HepG2 (cell line): ENCODE results near the gene TNKS1BP1. TPM values are rescaled to one million over a fixed set of nuclear protein-coding genes. Genes with fewer than 3 reads are reported as not detected.

ENCODE experiments used
- CHD4 ChIP-seq: fragments of 200-600 bp; sonication (generic); IDR thresholded peaks from 2 replicates; pipeline ENCODE4 v1.7.0; 2017; ENCODE audit warnings: mild to moderate bottlenecking, low read length, borderline replicate concordance
- ESRRA ChIP-seq: sonication (generic); formaldehyde crosslinking; IDR thresholded peaks from 2 replicates; pipeline ENCODE4 v1.5.1; 2020; ENCODE audit warnings: mild to moderate bottlenecking, low read depth, missing genetic modification reagents
- GFI1 ChIP-seq: sonication (generic); formaldehyde crosslinking; IDR thresholded peaks from 2 replicates; pipeline ENCODE4 v1.5.0; 2020; ENCODE audit warnings: missing genetic modification reagents, mild to moderate bottlenecking, borderline replicate concordance
- MXD4 ChIP-seq: IDR thresholded peaks from 2 replicates; pipeline ENCODE4 v1.6.1; 2016; ENCODE audit warnings: mild to moderate bottlenecking, missing biosample characterization, missing genetic modification reagents
- MXI1 ChIP-seq: IDR thresholded peaks from 3 replicates; pipeline ENCODE4 v1.6.1; 2012; ENCODE audit warnings: low read depth, low read length, inconsistent platforms, borderline replicate concordance
- RBAK ChIP-seq: sonication (generic); formaldehyde crosslinking; IDR thresholded peaks from 2 replicates; pipeline ENCODE4 v1.5.1; 2020; ENCODE audit warnings: mild to moderate bottlenecking, missing genetic modification reagents
- REXO4 ChIP-seq: sonication (generic); formaldehyde crosslinking; IDR thresholded peaks from 2 replicates; pipeline ENCODE4 v1.8.0; 2022; ENCODE audit warnings: missing genetic modification reagents, mild to moderate bottlenecking, borderline replicate concordance
- SIX1 ChIP-seq: sonication (generic); formaldehyde crosslinking; IDR thresholded peaks from 2 replicates; pipeline ENCODE4 v1.4.0; 2020; ENCODE audit warnings: missing genetic modification reagents, borderline replicate concordance
- SOX5 ChIP-seq: IDR thresholded peaks from 2 replicates; pipeline ENCODE4 v1.6.1; 2016; ENCODE audit warnings: borderline replicate concordance
- THYN1 ChIP-seq: sonication (generic); formaldehyde crosslinking; IDR thresholded peaks from 2 replicates; pipeline ENCODE4 v1.8.1; 2023; ENCODE audit warnings: low read depth, mild to moderate bottlenecking, moderate library complexity, missing genetic modification reagents, borderline replicate concordance
- ZBTB1 ChIP-seq: sonication (generic); formaldehyde crosslinking; IDR thresholded peaks from 2 replicates; pipeline ENCODE4 v1.4.0; 2020; ENCODE audit warnings: missing genetic modification reagents, borderline replicate concordance
- ZFP90 ChIP-seq: sonication (generic); formaldehyde crosslinking; IDR thresholded peaks from 2 replicates; pipeline ENCODE4 v1.8.0; 2022; ENCODE audit warnings: missing genetic modification reagents, mild to moderate bottlenecking, inconsistent platforms, borderline replicate concordance
- ZNF264 ChIP-seq: sonication (generic); formaldehyde crosslinking; IDR thresholded peaks from 2 replicates; pipeline ENCODE4 v1.4.0; 2020; ENCODE audit warnings: missing genetic modification reagents
- ZNF350 ChIP-seq: sonication (generic); formaldehyde crosslinking; IDR thresholded peaks from 2 replicates; pipeline ENCODE4 v1.4.0; 2020; ENCODE audit warnings: mild to moderate bottlenecking, low read depth, missing genetic modification reagents, borderline replicate concordance
- polyA plus RNA-seq, 8 experiments: library from polyadenylated mRNA; depleted of rRNA in 3 of 8; stranded (reverse) in 7 of 8; unstranded in 1 of 8; fragments of >200 nt; fragmentation: Illumina TruSeq in 4 of 8; extraction: Trizol in 4 of 8; gene quantifications; 2 replicates each; pipeline versions ENCODE4 v1.2.1 to v1.2.3, GENCODE V29; 2011 to 2016; ENCODE audit warnings: low read depth in 4 of 8, missing spikeins in 1 of 8, mixed read lengths in 1 of 8; ENCODE audit not compliant: insufficient read depth in 1 of 8
- total RNA-seq, 5 experiments: library from RNA; depleted of rRNA; stranded (reverse); fragments of >200 nt; fragmentation: Illumina TruSeq; extraction: Trizol; gene quantifications; 2 replicates each; pipeline ENCODE4 v1.2.3, GENCODE V29; 2016; ENCODE audit warnings: low read depth in 1 of 5
- TF ChIP-seq, protein P1 (sequence below): sonication (generic); formaldehyde crosslinking; IDR thresholded peaks from 2 replicates; pipeline ENCODE4 v1.4.0; 2020; ENCODE audit warnings: low read depth, missing genetic modification reagents
- TF ChIP-seq, protein P2 (sequence below), 2 experiments: sonication (generic) in 1 of 2; formaldehyde crosslinking in 1 of 2; IDR thresholded peaks; 2 replicates each; pipeline versions ENCODE4 v1.4.0 to v1.6.1; 2018 to 2020; ENCODE audit warnings: missing genetic modification reagents in 2 of 2, borderline replicate concordance in 1 of 2, low read depth in 1 of 2, mild to moderate bottlenecking in 1 of 2, missing biosample characterization in 1 of 2
- TF ChIP-seq, protein P3 (sequence below): sonication (generic); formaldehyde crosslinking; IDR thresholded peaks from 2 replicates; pipeline ENCODE4 v1.4.0; 2020; ENCODE audit warnings: missing genetic modification reagents, borderline replicate concordance

The TNKS1BP1 gene
- total and polyA plus RNA-seq, 2 of the 13 experiments (the other 11 are each of a cell fraction or from before 2014, with no cell fraction given) = 13.7 to 15.0 TPM

DNA sequence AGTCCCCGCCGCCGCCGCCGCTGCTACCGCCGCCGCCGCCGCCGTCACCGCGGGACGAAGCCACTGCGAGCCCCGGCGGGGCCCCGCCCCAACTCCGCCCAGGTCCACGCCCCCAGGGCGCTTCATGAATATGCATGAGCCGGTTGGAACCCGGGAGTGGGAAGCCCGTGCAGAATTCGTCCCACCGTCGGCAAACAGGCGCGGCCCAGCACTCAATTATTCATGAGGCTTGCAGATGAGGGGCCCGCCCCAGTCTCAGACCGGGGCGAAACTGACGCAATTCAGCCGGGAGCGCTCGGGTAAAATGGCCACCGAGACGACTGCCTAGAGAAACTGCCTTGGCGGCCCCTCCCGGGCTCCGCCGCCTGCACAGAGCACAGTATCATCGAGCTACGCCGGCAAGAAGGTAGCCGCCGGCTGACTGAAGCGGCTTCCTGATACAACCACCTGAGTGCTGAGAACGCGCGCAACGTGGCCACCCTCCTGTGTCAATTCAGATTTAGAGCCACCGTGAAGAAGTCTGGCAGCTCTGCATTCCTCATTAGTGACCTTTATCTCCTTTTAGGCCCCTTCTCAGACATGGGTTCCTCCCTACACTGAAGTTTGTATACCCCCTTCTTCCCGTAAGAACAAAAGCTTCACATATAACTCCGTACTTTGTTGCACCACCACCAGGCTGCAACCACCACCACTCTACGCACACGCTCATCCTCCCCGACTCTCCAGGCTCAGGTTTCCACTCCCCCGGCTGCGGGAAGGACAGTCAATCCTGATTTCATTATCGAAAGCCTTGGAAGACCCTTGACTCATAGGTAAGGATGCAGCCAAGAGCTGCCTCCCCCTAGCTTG, at the start of gene TNKS1BP1 (continued):
- TF ChIP-seq THYN1 = no peak
- no peak for TF ChIP-seq ESRRA
- peak; percentile 76; the same call in 1 of the 2 replicates for TF ChIP-seq ZNF350
- TF ChIP-seq RBAK (CRISPR knock-in tag) = no peak
- TF ChIP-seq REXO4 (CRISPR knock-in tag) = no peak
- TF ChIP-seq SIX1 (CRISPR knock-in tag) = no peak
- TF ChIP-seq MXI1 = peak; percentile 24; the same call in 1 of the 3 replicates
- TF ChIP-seq ZFP90 (CRISPR knock-in tag) = no peak
- TF ChIP-seq, protein P1, sequence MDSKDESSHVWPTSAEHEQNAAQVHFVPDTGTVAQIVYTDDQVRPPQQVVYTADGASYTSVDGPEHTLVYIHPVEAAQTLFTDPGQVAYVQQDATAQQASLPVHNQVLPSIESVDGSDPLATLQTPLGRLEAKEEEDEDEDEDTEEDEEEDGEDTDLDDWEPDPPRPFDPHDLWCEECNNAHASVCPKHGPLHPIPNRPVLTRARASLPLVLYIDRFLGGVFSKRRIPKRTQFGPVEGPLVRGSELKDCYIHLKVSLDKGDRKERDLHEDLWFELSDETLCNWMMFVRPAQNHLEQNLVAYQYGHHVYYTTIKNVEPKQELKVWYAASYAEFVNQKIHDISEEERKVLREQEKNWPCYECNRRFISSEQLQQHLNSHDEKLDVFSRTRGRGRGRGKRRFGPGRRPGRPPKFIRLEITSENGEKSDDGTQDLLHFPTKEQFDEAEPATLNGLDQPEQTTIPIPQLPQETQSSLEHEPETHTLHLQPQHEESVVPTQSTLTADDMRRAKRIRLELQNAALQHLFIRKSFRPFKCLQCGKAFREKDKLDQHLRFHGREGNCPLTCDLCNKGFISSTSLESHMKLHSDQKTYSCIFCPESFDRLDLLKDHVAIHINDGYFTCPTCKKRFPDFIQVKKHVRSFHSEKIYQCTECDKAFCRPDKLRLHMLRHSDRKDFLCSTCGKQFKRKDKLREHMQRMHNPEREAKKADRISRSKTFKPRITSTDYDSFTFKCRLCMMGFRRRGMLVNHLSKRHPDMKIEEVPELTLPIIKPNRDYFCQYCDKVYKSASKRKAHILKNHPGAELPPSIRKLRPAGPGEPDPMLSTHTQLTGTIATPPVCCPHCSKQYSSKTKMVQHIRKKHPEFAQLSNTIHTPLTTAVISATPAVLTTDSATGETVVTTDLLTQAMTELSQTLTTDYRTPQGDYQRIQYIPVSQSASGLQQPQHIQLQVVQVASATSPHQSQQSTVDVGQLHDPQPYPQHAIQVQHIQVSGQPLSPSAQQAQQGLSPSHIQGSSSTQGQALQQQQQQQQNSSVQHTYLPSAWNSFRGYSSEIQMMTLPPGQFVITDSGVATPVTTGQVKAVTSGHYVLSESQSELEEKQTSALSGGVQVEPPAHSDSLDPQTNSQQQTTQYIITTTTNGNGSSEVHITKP (CRISPR knock-in tag) = peak; percentile 59; the same call in 1 of the 2 replicates
- TF ChIP-seq ZNF264 (CRISPR knock-in tag) = no peak
- TF ChIP-seq, protein P2, sequence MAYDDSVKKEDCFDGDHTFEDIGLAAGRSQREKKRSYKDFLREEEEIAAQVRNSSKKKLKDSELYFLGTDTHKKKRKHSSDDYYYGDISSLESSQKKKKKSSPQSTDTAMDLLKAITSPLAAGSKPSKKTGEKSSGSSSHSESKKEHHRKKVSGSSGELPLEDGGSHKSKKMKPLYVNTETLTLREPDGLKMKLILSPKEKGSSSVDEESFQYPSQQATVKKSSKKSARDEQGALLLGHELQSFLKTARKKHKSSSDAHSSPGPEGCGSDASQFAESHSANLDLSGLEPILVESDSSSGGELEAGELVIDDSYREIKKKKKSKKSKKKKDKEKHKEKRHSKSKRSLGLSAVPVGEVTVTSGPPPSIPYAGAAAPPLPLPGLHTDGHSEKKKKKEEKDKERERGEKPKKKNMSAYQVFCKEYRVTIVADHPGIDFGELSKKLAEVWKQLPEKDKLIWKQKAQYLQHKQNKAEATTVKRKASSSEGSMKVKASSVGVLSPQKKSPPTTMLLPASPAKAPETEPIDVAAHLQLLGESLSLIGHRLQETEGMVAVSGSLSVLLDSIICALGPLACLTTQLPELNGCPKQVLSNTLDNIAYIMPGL (CRISPR knock-in tag; IDR thresholded peaks at IDR 0.05; ENCODE audit: borderline replicate concordance in 1 of 2, low read depth in 1 of 2) = peak; percentile 10 to 51; a peak in 3 of 4 replicates
- TF ChIP-seq, protein P3, sequence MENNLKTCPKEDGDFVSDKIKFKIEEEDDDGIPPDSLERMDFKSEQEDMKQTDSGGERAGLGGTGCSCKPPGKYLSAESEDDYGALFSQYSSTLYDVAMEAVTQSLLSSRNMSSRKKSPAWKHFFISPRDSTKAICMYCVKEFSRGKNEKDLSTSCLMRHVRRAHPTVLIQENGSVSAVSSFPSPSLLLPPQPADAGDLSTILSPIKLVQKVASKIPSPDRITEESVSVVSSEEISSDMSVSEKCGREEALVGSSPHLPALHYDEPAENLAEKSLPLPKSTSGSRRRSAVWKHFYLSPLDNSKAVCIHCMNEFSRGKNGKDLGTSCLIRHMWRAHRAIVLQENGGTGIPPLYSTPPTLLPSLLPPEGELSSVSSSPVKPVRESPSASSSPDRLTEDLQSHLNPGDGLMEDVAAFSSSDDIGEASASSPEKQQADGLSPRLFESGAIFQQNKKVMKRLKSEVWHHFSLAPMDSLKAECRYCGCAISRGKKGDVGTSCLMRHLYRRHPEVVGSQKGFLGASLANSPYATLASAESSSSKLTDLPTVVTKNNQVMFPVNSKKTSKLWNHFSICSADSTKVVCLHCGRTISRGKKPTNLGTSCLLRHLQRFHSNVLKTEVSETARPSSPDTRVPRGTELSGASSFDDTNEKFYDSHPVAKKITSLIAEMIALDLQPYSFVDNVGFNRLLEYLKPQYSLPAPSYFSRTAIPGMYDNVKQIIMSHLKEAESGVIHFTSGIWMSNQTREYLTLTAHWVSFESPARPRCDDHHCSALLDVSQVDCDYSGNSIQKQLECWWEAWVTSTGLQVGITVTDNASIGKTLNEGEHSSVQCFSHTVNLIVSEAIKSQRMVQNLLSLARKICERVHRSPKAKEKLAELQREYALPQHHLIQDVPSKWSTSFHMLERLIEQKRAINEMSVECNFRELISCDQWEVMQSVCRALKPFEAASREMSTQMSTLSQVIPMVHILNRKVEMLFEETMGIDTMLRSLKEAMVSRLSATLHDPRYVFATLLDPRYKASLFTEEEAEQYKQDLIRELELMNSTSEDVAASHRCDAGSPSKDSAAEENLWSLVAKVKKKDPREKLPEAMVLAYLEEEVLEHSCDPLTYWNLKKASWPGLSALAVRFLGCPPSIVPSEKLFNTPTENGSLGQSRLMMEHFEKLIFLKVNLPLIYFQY = no peak
- TF ChIP-seq ZBTB1 (CRISPR knock-in tag) = no peak
- TF ChIP-seq MXD4 (CRISPR knock-in tag) = 0 out of 2 replicates have a peak, but pooled peaks have one; percentile 21
- no peak for TF ChIP-seq GFI1 (CRISPR knock-in tag)
- TF ChIP-seq SOX5 = peak; percentile 16; the same call in 1 of the 2 replicates
- TF ChIP-seq CHD4 = no peak
